GM19467 (cell line): ENCODE measurements around the gene F12.

ENCODE experiments used
- ATAC-seq: cut with Tn5 transposase; IDR thresholded peaks from one replicate; pipeline ENCODE4 v1.9.1; 2021; ENCODE audit warnings: mild to moderate bottlenecking, moderate library complexity; ENCODE audit not compliant: unreplicated experiment

Gene F12

DNA sequence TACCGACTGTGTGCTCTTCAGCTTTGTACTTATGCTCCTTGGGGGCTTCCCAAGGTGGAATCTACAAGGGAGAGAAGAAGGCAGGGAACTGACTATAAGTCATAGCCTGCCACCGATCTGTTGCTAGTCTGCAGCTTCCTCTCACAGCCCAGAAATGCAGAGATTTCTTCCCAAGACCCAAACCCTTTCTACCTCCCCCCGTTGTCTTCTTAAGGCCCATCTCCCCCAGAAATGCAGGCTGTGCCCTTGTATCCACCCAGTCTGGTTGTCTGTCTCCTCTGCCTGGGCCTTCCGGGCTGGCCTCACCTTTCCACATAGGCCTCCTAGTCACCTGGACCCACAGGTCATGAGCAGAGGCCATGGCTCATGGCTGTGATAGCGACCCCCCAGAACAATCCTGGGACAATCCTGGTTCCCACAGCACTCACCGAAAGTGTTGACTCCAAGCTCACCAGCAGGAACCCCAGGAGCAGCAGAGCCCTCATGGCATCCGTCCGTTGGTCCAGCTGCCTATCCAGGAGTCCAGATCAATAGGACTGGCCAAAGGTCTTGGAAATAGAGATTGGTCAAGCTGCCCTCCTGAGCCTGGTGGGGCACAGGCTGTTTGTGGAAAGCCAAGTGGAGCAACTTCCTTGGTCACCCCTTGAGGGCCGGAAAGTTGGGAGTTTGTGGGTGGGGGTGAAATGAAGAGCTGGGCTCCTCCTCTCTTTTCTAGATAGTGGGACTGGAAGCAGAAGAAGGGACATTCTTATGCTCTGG is at the start of gene F12:
F12 (minus strand) TSS at position 522 of the 759 bp plus-strand sequence; CDS start at position 485, 37 bp downstream.
- no peak for ATAC-seq

DNA sequence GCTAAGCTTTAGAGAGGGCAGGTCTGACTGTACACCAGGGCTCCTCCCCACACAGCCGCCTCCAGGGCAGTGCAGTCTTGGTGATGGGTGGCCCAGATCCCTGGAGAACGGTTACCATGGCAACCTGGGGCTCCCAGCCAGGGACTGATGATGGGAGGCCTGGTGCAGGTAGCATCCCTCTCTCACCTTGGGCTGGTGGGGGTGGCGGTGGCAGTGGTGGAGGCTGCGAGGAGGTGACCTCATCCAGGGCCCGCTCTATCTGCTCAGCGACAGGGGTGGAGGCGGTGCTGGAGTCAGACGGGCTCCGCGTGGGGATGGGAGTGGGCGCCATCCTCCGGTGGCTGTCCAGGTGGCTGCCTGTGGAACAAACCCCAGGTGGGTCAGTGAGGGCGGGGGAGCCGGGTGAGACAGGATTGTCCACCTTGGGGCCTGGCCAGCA is 49.6 kb upstream of the F12 start:
- no peak for ATAC-seq

DNA sequence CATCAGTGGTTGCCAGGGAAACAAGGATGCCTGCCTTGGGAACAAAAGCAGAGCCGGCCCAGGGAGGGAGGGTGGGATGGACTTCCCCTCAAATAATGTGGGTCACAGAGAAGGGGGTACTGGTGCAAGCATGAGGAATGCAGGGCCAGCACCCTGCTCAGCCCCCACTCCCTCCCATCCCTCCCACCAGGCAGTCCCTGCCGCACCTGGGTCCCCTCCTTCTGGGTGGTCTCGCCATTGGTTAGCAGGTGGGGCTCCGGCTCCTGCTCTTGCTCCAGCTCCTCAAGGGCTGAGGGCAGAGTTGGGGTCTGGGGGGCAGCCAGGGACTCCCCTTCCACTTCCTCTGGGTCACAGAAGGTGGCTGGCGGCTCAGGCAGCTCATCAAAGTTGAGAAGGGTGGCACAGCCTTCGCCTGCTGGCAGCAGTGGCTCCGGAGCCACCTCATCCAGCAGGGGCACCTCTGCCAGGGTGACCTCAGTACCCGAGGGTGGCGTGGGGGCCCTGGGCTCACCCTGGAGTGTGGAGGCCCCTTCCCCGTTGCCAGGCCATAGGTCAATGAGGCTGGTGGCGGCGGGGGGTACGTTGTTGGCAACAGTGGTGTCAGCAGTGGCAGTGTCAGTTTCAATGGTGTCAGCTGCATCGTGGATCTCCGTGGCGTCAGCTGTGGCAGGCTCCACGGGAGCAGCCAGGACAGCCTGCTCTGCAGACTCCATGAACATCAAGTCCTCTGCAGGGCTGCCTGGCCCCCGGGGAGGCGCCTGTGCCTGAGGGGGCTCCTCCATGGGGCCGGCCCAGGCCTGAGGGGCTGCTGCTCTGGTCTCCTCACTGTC is 48.7 kb upstream of the F12 start:
- ATAC-seq = no peak

DNA sequence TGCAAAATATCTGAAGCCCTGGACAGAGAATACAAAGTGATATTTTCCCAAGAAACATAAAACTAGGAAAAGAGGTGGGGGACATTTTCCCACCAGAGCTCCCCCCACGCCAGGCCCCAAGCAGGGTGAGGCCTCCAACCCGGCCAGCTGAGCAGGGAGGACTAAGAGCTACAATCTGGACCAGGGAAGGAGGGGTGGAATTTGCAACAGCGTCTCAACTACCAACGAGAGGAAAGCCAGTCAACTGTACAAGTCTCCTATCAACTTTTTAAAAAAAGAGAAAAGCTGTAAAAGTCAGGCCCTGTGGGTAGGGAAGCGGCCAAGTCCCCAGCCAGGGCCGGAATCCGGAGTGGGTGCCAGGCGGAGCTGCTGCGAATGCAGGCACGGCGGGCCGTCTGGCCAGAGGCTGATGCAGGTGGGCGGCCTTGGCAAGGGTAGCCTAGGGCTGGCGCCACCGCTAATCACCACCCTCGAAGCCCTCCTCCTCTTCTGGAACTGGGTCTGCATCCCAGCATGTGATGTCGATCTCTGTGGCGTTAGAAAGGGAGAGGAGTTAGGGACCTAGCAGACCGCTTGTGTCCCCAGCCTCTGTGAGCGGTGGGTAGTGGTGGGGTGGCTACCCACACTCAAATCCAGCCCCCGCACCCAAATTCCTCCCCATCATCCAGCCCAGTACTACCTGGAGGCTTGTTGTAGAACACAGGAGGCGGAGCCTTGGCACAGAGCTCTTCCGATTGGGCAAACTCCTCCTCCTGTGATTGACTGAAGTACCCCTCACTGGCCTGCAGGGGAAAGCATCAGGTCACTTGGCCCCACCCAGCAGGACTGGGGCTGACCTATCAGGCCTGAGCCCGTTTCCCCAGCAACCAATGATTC is 47.9 kb upstream of the F12 start:
- ATAC-seq = peak; percentile 40

DNA sequence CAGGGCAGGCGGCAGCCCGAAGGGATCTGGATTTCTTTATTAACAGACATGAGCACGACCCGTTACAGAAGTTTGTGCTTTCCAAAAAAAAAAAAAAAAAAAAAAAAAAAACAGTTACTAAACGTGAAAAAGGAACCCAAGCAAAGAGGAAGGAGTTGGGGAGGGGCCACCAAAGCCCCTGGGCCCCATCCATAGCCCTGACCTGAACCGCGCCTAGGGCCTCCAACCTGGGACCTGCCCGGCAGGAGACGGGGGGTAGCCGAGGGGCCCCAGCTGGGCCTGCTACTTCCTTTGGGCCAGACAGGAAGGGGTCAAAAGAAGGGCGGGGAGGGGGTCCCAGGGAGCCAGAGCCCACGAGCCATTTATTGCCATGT is 47.2 kb upstream of the F12 start:
- no peak for ATAC-seq

DNA sequence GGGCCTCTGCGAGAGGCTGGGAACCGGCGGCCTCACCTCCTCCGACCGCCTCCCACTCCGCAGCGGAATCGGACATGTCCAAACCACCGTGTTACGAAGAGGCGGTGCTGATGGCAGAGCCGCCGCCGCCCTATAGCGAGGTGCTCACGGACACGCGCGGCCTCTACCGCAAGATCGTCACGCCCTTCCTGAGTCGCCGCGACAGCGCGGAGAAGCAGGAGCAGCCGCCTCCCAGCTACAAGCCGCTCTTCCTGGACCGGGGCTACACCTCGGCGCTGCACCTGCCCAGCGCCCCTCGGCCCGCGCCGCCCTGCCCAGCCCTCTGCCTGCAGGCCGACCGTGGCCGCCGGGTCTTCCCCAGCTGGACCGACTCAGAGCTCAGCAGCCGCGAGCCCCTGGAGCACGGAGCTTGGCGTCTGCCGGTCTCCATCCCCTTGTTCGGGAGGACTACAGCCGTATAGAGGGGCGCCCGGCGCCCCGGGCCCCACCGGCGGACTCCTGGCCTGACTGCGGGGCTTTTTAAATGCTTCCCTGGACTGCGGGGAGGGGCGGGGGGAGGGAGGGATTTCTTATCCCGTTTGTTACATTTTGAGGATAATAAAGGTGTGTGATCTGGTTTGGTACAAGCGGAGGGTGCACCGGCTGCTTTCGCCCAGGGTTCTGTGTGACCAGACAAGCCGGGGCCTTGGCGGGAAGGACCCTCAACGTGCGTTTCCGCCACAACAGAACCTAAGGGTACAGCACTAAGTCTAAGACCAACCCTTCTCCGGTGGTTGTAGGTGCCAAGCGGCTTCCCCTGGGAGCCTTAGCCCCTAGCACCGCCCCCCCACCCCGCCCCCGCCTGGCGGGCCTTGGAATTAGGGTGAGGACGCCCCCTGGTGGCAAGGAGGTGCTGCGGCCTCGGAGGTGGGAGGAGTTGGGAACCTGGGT is 46.6 kb upstream of the F12 start:
- peak; percentile 18 for ATAC-seq

DNA sequence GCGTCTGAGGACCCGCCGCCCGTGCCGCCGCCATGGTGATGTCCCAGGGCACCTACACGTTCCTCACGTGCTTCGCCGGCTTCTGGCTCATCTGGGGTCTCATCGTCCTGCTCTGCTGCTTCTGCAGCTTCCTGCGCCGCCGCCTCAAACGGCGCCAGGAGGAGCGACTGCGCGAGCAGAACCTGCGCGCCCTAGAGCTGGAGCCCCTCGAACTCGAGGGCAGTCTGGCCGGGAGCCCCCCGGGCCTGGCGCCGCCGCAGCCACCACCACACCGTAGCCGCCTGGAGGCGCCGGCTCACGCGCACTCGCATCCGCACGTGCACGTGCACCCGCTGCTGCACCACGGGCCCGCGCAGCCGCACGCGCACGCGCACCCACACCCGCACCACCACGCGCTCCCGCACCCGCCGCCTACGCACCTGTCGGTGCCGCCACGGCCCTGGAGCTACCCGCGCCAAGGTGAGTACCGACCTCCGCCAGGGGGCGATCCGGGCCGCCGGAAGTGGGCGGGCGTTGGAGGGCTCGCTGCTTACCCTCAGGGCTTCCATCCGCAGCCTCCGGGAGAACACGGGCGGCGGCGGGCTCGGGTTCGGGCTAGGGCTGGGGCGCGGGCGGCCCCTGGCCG is 45.8 kb upstream of the F12 start:
- peak; percentile 47 for ATAC-seq

DNA sequence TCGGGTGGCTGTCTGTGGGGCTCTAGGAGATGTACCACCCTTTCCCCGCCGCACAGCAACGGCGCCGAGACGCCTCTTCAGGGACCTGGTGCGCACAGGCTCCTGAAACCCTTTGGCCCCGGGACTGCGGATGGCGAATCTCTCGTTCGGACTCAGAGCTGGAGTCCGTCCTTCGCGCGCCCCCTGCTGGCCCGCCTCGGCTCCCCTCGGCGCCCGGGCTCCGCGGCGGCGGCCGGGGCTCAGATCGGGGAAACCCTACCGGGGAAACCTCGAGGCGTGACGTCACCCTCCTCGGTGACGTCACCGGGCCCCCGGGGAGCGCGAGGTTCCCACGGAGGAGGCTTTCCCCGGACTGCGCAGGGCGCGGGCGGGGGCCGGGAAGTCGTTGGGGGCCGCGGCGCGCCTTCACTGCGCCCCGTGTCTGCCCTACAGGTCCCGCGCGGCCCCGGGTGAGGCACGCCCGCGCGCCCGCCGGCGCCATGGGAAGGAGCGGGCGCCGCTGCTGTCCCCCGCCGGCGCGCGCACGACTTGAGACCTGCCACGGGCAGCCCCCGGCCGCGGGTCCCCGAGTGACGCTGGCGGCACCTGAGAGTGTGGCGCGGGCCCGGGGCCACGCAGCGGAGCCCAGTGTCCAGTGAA is 45.2 kb upstream of the F12 start:
- ATAC-seq = peak; percentile 45

DNA sequence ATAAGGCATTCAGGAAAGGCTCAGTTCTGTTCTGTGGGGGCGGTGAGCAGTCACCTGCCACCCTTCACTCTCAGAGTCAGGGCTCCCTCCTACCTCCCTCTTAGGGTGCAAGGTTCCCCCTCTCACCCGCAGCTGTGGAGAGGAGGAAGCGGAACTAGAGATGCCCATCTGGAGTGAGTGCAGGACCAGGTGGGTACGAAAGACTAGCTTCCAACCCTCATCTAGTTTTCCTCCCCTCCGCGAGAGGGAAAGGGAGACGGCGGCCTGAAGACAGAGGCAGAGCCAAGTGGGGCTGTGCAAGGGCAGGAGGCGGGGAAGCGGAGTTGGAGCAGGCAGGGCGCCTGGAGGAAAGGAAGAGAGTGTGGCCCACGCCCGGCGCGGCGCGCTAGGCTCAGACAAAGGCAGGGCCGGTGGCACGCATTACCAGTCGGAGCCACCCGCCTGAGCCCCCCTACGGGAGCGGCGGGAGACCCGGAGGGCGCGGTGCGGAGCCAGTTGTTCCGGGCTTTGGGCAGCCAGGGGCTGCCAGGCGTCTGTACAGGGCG is 44.6 kb upstream of the F12 start:
- no peak for ATAC-seq

DNA sequence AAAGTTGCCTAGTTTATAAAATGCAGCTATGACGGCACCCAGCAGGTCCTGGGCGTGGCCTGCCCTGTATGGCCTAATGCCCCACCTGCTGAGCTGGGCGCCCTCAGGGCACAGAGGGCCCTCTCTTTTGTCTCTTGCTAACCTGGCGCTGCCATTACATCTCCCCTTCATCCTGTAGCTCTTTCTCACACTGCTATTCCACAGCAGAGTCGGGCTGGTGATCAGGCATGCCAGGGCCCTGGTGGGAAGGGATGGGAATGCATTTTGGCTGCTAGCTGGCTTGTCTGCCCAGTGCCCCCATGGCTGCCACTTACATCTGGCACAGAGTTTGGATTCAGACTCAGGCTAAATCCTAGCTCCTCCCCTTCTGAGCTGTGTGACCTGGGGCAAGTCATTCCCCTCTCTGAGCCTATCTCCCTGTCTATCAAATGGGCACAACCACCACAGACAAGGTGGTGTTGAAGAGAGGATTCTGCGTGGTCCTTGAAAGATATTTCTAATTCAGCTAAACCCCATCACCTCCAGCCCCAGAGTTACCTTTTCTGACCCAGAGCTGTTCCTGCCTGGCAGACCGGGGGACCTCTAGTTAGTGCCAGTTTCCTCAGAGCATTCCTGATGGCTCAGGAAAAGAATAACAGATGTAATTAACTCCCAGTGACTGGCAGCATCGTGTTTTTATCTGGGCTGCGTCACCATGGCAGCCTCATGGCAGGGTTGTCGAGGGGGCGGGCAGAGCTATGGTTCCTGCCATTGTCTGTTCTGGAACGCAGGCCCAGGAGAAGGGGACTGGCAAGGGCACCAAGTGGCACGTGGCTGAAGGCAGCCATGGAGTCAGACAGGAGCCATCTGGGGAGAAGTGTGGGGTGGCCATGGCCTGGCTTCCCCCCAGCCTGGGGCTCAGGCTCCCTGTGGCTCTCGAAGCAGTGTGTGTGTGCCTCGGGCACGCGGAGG is 43.6 kb upstream of the F12 start:
- ATAC-seq = no peak

DNA sequence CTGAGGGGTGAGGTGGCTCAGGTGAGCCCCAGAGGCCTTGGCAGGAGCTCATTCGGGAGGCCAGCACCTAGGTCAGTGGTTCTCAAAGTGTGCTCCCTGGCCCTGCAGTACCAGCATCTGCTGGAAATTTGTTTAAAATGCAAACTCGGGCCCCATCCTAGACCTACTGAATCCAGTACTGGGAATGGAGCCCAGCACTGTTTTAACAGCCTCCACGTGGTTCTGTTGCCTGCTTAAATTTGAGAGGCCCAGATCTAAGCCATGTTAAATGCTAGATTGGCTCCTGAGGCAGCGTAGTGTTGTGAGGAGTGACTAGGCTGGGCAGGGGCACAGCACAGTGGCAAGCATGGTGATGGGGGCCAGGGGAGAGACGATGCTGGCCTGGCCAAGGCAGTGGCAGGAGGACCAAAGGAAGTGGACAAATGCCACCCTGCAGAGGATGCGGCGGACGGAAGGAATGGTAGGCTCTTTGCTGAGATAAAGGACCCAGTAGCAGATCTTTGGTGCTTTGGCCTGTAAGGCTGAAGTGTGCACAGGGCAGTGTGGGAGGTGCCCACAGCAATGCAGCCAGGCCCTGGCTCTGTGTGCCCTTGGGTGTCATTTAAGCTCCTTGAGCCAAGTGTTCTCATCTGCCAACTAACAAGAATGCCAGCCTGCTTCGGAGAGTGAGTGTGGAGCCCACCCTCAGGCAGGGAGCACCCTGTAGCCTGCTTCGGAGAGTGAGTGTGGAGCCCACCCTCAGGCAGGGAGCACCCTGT is 41.5 kb upstream of the F12 start:
- ATAC-seq = no peak

DNA sequence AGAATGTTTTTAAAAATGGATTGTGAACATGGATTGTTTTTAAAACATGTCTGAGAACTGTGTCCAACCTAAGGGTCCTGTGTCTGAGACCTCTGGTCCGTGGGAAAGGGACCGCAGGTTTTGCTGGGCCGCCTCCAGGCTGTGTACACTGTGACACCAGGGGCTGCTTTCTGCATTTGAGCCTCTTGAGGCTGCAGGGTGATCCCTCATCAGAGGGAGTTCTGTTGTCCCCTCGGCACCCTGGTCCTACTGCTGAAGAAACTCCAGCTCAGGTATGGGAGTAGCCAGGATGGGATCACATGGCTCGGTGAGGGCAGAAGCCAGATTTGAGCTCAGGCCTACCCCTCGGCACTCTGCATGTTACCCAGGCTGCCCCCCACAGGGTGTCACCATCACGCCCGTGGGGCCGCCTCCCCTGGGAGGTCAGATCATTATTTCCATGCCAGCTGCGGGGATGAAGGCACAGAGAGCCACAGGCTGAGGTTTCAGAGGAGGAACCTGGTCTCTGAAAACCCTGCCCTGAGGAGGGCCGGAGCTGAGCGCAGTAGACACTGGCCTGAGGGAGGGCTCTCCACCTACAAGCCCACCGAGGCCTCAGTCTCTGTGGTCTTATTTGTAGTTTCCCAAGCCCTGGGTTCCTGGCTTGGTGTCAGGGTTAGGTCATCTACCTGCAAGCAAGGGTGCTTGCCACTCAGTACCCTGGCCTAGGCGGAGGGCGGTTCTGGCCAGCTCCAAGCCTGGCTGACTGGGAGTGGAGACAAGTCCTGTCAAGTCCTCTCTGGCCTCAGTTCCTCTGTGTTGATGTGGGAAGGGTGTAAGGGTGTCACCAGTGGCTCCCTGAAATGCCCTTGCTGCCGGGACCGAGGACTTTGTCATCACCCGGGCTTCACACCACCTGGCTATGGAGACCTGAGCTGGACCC is 40.0 kb upstream of the F12 start:
- ATAC-seq = no peak

DNA sequence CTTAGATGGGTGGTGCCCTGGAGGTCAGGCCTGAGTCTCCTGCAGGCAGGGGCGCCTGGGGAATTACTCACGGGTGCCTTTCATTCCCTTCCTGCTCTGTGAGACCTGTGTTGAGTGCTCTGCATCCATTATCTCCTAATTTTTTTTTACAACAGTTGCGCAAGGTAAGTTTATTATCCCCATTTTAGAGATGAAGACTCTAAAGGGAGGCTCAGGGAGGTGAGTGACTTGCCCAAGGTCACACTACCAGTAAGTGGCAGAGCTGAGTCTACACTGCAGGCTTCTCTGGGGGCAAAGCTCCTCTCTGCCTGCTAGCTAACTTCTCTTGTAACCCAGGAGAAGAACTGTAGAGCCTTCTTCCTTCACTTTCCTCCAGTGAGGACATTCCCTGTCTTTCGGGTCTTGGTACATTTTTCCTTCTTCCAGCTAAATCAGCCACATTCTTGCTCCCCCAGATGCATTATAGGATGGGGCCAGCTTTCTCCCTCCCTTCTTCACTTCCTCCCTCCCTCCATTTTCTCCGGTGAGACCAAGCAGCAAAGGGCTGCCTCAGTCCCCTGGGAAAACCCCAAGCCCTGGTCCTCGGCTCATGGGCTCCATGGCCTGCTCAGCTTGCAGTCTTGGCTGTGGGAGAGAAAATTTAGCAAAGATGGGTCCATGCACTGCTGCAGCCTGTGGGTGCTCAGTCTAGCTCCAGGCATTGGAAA is 39.0 kb upstream of the F12 start:
- ATAC-seq = no peak

DNA sequence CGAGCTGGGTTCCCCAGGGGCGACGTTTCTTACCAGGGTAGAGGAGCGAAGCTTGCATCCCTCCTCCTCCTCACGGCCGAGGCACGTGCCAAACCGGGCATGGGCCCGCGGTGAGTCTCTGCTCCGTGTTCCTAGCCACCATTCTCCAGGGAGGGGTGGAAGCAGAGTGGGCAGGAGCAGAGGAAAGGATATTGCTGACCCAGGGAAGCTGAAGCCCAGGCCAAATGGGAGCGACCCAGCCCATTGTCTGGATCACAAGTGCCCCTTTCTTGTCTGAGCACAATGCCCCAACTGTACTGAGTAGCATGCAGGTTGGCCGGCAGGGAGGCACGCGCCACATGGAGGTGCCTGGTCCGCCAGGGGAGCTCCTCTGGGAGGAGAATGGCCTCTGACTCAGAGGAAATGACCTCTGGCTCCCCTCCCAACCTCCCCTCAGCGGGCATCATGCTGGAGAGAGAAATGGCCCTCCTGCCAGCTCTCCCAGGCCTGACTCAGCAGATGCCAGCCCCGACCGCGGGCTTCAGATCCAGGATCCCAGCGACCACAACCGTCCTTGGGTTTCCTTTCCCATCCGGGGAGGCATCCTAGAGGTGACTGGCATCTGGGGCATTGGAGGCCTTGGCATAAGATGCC is 38.4 kb upstream of the F12 start:
- ATAC-seq = no peak

DNA sequence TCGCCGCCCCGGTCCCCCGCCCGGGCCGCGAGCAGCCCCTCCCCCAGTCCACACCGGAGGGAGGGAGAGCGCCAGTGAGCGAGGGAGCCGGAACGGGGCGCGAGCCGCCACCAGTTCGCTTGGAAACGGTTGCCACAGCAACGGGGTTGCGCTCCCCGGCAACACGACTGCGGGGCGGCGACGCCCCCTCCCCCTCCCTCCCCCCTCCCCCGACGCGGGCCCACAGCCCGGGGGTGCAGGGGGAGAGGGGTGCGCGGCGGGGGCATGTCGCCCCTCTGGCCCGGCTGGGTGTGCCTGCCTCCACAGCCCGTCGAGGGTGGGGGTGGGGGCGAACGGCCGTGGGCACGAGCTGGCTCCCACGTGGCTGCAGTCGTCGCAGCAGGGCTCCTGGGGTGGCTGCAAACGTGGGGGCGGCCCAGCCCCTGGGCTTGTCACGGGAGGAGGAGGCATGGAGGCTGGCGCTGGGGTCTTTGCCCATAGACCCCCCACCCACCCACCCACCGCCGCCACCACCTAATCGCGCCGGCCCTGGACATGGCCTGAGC is 37.8 kb upstream of the F12 start:
- ATAC-seq = peak; percentile 31
